Urothelium cell line (cell line): ENCODE data around the gene LRRK2.
"Not testable (repeated sequence)": the region's sequence is repeated elsewhere in the genome, so short reads cannot be mapped to it uniquely, and the experiment has no call there.

Experiments used
- DNase-seq: peaks from one replicate; pipeline ENCODE4 v3.0.0; 2011; ENCODE audit warnings: low spot score, mixed read lengths
- FAIRE-seq: peaks from 2 replicates; lab custom pipeline; 2011; peaks lifted over from hg19 to GRCh38; lab: Jason Lieb, UNC

The LRRK2 gene

DNA sequence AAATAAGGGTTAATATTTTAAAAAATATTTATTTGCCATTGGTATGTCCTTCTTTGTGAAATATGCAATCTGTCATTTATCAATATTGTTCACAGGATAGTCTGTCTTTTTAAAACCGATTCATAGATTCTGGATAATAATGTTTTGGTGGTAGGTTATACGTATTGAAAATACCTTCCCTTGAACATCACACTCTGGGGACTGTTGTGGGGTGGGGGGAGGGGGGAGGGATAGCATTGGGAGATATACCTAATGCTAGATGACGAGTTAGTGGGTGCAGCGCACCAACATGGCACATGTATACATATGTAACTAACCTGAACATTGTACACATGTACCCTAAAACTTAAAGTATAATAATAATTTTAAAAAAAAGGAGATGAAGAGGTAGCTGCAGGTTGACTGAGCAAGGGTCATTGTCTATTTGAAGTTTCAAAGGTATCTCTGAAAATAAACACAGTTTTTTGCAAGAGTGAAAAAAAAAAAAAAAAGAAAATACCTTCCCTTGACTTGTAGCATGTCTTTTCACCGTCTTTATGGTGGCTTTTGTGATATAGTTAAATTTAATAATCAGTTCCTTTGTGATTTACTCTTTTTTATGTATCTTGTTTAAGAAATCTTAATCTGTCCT, 19.8 kb downstream of the LRRK2 start:
- DNase-seq, FAIRE-seq: not testable (repeated sequence)

GRCh38 chr12:40248034-40248433, 23.2 kb downstream of the LRRK2 start:
- FAIRE-seq (no peak), DNase-seq (no peak)

- FAIRE-seq (no peak), DNase-seq (no peak)
These were observed 23.9 kb downstream of the LRRK2 start for GRCh38 chr12:40248585-40249297.

DNA sequence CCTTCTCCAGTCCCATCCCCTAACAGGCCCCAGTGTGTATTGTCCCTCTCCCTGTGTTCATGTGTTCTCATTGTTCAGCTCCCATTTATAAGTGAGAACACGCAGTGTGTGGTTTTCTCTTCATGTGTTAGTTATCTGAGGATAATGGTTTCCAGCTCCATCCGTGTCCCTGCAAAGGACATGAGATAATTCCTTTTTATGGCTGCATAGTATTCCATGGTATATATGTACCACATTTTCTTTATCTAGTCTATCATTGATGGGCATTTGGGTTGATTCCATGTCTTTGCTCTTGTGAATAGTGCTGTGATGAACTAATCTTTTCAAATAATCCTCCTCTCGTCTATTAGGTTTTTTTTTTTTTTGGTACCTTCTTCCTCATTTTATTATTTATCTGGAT, 25.9 kb downstream of the LRRK2 start:
- not testable (repeated sequence) for FAIRE-seq, DNase-seq

- DNase-seq (no peak), FAIRE-seq (no peak)
These were observed 29.1 kb downstream of the LRRK2 start for GRCh38 chr12:40253936-40254335.

GRCh38 chr12:40254455-40255085, 29.8 kb downstream of the LRRK2 start:
- no peak for FAIRE-seq
- no peak for DNase-seq

DNA sequence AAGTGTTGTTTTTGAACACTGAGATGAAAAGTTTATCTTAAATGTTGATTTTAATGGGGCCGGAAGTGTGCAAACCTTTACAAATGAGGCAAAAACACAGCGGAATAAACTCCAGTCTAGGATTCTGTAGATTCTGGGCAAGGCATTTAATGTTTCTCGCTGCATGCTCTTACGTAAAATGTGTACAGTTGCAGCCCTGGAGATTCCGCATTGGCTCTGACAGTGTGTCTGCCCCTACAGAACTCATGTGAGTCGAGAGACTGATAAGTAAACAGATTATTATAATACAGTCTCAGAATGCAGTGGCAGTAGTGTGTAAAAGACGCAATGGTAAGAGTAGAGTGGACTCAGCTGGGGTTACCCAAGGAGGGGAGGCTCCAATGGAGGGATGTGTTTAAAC, 33.6 kb downstream of the LRRK2 start:
- no peak for FAIRE-seq
- no peak for DNase-seq

- no peak for FAIRE-seq
These were observed 37.1 kb downstream of the LRRK2 start for GRCh38 chr12:40261937-40262336.

GRCh38 chr12:40262657-40263056, 37.9 kb downstream of the LRRK2 start:
- DNase-seq (no peak), FAIRE-seq (no peak)

More at GRCh38 chr12:40261937-40262336, 37.1 kb downstream of the LRRK2 start:
- no peak for DNase-seq

DNA sequence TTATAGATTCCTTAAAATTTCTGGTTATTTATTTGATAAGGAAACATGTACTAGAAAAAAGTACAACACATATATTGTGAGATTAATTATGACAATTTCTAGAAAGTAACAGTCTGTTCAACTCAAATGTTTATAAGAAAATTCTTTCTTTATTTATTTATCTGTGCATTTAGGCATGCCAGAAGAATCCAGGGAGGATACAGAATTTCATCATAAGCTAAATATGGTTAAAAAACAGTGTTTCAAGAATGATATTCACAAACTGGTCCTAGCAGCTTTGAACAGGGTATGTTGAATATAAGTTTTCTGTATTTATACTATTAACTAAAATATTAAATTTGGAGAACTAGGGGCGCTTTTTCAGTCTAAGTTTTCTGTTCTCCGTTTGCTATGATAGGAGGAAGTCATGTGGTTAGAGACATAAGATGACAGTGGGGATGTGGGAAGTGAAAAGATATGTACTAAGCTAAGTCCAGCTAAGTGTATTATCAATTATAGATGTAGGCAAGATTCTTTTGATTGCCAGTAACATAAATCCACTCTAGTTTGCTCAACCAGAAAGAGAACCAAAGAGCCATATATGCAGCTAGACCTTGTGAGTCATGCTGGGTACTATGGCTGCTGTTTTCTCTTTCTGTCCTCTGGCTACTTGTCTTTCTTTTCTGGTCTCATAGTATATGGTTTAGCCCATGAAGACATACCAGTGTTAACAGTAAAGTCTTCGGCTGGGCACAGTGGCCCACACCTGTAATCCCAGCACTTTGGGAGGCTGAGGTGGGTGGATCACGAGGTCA, 39.0 kb downstream of the LRRK2 start:
- no peak for FAIRE-seq
- DNase-seq = no peak

DNA sequence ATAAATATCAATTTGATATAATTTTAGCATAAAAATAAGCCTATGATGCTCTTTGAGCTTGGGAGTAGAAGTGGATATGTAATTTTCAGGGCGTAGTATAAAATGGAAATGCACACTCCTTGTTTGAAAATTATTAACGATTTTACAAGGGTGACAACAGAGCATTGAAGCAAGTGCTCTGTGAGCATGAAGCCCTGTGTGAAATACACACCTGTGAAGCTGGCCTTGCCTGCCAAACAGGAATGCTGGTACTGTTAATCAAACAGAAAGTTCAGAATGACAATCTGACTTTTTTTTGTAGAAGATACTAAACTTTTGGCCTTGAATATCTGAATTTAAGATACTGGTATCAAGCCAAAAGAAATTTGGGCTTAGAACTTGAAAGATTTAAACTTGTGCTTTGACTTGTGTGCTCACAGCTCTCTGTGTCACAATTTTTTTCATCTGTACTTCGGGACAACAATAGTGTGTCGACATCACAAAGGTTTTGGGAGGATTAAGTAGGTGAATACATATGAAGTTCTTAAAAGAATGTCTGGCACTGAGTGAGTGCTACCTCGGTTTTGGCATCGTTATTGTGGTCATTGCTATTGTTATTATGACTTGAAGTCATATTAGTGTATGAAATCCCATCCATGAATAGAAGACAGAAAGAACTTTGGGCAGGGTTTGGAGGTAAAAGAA, 47.3 kb downstream of the LRRK2 start:
- FAIRE-seq (no peak), DNase-seq (no peak)

DNA sequence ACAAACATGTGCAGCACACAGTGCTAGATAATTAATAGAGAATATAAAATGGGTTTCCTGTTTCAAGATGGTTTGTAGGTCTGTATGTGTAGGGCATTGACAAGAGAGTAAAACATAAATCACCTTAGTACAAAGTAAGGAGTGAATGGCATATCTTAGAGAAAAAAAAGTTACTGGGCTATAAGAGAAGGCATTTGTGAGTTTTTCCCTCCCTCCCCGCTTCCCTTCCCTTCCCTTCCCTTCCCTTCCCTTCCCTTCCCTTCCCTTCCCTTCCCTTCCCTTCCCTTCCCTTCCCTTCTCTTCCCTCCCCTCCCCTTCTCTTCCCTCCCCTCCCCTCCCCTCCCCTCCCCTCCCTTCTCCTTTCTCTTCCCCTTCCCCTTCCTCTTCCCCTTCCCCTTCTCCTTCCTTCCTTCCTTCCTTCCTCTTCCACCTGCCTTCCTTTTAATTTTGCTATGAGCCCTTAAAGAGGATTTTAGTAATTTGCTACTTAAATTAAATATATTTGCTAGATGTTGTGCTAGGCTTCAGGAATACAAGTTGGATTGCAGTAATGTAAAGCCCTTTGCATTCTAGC, 57.1 kb downstream of the LRRK2 start:
- FAIRE-seq (no peak), DNase-seq (no peak)

- no peak for DNase-seq
- no peak for FAIRE-seq
These were observed 61.8 kb downstream of the LRRK2 start for GRCh38 chr12:40286583-40286982.

- FAIRE-seq (no peak), DNase-seq (no peak)
These were observed 62.7 kb downstream of the LRRK2 start for GRCh38 chr12:40287369-40287975.

DNA sequence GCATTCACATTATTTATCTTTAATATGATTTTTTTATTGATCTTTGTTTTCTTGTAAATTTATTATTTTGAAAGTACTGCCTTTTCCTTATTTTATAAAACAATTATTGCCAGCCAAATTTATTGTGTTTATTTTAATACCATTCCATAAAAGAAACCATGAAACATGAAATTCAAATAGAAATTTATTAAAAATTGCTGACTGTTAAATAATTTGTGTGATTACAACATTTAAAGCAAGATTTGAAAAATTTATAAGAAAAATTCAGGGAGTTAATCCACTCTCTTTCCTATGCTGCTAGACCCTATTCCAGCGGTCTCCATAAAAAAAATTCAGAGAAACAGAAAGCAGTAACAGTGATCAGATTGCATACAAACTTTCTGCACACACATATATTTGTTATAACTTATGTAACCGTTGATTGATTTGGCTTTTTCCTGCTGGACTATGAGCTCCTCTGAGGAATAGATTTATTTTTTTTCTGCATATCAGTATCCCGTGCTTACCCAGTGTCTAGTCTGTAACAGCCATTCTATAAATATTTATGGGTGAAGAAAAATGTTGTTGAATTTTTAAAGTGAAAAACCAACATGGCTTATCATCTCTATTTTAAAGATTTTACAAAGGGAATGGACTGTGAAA, 68.1 kb downstream of the LRRK2 start:
- FAIRE-seq = no peak
- DNase-seq = no peak

DNA sequence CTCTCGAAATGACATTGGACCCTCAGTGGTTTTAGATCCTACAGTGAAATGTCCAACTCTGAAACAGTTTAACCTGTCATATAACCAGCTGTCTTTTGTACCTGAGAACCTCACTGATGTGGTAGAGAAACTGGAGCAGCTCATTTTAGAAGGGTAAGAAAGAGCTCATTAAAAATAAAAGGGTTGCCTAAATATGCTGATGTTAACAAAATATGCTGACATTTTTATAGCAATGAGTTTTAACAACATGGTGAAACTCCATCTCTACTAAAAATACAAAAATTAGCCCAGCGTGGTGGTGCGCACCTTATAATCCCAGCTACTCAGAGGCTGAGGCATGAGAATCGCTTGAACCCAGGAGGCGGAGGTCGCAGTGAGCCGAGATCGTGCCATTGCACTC, 73.5 kb downstream of the LRRK2 start:
- DNase-seq = no peak
- no peak for FAIRE-seq

GRCh38 chr12:40300490-40300889, 75.7 kb downstream of the LRRK2 start:
- no peak for DNase-seq
- no peak for FAIRE-seq

GRCh38 chr12:40309001-40309400, 84.2 kb downstream of the LRRK2 start:
- DNase-seq (no peak), FAIRE-seq (no peak)

DNA sequence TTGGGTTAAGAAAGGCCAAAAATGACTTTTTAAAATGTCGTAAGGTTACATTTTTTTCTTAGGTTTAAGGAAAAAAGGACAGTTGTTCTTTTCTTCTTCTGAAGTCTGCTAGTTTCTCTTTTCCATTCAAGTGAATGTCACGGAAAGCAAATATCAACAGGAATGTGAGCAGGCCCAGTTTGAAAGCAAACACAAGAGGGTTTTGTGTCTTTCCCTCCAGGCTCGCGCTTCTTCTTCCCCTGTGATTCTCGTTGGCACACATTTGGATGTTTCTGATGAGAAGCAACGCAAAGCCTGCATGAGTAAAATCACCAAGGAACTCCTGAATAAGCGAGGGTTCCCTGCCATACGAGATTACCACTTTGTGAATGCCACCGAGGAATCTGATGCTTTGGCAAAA, 85.4 kb downstream of the LRRK2 start:
- FAIRE-seq (no peak), DNase-seq (no peak)

- DNase-seq = no peak
- no peak for FAIRE-seq
These were observed 87.4 kb downstream of the LRRK2 start for GRCh38 chr12:40312196-40312595.
